Measurements from ENCODE around the gene TEX28.
"Not testable (repeated sequence)": the region's sequence is repeated elsewhere in the genome, so short reads cannot be mapped to it uniquely, and the experiment has no call there.

The TEX28 gene

DNA sequence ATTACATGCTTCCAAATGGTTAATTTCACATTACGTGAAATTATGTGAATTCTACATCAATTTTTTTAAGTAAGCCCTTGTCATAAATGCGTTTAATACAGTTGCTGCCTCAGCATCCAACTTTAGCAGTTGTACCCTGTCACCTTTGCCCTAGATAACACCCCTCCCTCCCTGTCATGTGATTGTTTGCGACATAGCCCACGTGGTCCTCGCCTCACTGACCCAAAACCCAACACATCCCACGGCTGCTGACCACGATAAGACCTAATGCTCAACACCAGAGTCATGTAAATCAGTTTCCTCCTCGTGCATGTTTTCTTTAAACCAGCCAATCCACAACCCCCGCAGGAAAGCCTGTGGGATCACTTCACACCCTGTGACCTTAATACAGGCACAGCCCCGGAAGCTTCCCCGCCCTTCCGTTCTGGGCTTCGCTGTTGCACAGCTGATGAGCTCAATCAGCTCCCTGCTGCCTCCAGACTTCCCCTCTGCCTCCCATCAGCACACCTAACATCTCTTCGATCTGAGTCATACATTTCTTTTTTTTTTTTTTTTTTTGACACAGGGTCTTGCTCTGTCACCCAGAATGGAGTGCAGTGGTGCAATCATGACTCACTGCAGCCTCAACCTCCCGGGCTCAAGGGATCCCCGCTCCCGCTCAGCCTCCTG lies 47.4 kb downstream of the TEX28 start:
- not testable (repeated sequence) for DNase-seq

DNA sequence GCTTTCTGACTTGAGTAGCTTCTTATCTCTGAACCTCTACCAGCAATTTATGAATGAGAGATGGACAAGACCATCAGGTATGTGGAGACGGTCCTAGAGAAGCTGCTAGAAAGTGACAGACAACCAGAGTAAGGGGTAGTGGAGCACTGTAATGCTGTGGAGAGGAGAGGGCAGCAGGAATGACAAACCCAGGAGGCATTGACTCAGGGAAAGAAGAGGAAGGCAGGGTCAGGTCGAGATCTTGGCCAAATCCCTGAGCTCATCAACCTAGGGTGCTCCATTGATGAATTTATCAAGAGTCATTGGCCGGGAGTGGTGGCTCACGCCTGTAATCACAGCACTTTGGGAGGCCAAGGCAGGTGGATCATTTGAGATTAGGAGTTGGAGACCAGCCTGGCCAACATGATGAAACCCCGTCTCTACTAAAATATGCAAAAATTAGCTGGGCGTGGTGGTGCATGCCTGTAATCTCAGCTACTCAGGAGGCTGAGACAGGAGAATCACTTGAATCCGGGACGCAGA lies 54.9 kb downstream of the TEX28 start:
- DNase-seq, result not testable (repeated sequence)

DNA sequence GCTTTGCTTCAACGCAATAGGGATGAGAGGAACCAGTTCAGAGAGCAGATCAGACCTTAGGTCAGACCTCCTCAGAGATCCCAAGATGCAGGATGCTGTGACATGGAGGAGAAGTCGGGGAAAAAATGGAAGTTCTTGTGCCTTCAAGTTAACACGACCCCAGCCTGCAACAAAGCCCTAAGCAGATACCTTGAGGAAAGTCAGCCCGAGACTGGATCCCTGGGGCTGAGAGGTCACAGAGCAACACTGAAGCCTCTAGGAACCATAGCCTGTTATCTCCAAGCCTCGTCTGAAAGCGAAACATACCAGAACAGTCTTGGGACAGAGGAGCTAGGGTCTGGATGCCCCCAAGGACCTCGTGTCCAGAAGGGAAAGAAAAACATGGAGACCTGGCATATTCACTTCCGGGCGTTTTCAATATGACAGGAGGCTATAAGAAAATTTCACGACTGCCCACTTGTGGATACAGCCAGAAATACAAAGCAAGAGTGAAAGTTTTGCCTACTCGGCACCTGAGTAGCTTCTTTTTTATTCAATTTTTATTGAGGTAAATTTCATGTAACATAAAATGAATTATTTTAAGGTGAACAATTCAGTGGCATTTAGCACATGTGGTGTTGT lies 55.9 kb downstream of the TEX28 start:
- not testable (repeated sequence) for DNase-seq

DNA sequence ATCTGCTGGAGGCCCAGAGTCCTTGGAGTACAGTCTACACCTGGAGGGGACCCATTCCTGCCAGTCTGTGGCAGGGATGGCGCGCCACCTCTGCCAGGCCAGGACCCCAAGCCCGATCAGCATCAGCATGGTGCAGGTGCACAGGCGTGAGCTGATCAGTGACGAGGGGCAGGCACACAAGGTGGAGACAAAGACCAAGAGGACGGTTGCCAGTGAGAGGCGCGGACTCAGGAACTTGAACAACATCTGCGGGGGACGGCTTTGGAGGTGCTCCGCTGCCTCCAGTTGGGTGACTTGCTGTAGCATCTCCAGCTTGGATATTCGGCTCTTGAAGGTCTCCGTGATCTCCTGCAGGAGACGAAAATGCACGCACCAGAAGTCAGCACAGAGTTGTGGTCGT lies 61.3 kb downstream of the TEX28 start:
- DNase-seq, result not testable (repeated sequence)

DNA sequence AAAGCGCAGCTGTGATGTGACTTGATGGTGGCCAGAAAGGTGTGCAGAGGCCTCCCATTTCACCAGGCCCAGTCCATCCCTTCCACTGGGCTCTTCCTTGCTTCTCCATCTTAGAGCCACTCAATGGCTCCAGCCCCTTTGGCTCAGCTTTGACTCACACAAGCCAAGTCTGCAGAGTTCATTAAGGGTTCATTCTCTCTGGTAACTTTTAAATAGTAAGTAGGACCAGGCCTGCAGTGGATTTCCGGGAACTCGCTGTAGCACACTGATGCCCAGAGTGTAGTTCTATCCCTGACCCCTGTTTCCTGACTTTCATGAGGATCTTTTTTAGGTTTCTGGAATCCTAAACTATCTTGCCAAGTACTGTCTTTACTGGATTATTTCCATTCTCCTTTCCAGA lies 63.5 kb downstream of the TEX28 start:
- DNase-seq, result not testable (repeated sequence)

DNA sequence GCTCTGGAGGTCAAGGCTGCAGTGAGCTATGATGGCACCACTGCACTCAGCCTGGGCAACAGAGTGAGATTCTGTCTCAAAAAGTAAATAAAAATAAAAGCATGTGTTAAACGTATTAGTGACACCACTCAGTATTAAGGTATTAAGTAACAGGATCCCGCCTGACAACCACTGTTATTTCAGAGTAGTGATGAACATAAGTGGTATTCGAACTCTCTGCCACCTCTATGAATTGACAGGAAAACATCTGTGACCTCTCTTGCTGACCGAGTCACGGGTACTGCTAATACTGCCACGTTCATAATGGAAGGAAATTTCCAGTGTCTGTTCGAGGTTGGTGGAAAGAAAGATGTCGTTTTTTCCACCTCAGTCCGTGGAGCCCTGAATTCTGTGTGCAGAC lies 68.2 kb downstream of the TEX28 start:
- DNase-seq, result not testable (repeated sequence)

DNA sequence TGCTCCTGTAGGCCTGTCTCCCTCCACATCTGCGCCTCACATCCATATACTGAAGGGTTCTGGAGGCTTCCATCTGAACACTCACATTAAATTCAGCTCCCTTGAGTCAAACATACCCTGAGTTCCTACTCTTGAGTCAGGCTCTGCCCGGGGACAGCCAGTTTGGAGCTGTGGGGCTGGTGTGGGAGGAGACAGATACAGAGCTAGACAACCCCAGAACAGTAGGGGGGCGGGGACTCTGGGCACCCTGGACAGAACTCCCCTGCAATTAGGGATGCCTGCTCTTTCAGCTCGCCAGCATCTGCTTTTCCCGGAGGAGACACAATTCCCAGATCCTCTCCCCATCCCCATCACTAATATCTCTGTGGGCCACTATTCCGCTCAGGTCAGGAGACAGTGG lies 69.6 kb downstream of the TEX28 start:
- DNase-seq, result not testable (repeated sequence)

All from amygdala (tissue), 56 donors.